GM12801 (cell line): ENCODE data around the gene MYOT.

ENCODE experiments used
- TF ChIP-seq, protein P1 (sequence below): IDR thresholded peaks from one replicate; pipeline ENCODE4 v1.5.1; 2011; ENCODE audit warnings: control low read depth; ENCODE audit not compliant: insufficient read length; ENCODE audit errors: extremely low read depth

MYOT gene, protein sequence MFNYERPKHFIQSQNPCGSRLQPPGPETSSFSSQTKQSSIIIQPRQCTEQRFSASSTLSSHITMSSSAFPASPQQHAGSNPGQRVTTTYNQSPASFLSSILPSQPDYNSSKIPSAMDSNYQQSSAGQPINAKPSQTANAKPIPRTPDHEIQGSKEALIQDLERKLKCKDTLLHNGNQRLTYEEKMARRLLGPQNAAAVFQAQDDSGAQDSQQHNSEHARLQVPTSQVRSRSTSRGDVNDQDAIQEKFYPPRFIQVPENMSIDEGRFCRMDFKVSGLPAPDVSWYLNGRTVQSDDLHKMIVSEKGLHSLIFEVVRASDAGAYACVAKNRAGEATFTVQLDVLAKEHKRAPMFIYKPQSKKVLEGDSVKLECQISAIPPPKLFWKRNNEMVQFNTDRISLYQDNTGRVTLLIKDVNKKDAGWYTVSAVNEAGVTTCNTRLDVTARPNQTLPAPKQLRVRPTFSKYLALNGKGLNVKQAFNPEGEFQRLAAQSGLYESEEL

DNA sequence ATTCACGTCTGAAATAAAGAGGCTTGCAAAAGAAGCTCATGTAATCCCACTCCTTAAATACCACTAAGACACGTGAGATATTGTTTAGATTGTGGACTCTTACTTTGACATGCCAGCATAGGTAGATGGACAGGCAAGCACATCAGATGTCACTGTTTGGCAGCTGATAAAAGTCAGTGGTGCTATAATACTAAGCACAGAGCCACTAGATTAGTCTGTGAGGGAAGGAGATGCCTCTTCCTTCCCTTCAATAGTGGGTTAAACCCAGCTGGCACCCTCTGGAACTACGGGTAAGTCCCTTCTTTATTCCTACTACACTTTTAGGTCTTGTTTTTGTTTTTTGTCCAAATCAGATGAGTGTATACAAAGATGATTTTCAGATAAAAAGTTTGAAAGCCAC is at the start of gene MYOT:
MYOT (plus strand) TSS at position 197 of the 400 bp plus-strand sequence. CDS start 2,792 bp downstream, outside the sequence.
- TF ChIP-seq, protein P1, sequence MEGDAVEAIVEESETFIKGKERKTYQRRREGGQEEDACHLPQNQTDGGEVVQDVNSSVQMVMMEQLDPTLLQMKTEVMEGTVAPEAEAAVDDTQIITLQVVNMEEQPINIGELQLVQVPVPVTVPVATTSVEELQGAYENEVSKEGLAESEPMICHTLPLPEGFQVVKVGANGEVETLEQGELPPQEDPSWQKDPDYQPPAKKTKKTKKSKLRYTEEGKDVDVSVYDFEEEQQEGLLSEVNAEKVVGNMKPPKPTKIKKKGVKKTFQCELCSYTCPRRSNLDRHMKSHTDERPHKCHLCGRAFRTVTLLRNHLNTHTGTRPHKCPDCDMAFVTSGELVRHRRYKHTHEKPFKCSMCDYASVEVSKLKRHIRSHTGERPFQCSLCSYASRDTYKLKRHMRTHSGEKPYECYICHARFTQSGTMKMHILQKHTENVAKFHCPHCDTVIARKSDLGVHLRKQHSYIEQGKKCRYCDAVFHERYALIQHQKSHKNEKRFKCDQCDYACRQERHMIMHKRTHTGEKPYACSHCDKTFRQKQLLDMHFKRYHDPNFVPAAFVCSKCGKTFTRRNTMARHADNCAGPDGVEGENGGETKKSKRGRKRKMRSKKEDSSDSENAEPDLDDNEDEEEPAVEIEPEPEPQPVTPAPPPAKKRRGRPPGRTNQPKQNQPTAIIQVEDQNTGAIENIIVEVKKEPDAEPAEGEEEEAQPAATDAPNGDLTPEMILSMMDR, result no peak

DNA sequence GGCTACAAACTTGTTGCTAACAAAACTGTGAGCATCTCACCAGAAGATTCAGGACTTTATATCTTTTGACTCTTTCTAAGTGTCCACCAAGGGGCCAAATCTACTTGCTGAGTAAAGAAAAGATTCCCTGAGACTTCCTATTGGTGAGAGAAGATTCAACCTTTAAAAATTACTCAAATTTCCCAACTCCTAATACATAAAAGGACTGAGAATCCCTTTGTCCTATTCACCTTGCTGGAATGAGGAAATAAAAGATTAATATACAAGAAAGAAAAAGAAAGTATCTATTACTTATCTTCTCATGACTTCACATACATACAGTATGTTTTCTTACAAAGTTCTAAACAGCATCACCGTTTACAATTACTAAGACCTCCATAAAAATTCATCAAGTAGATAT is 47.9 kb upstream of the MYOT start:
- TF ChIP-seq, protein P1, result no peak

DNA sequence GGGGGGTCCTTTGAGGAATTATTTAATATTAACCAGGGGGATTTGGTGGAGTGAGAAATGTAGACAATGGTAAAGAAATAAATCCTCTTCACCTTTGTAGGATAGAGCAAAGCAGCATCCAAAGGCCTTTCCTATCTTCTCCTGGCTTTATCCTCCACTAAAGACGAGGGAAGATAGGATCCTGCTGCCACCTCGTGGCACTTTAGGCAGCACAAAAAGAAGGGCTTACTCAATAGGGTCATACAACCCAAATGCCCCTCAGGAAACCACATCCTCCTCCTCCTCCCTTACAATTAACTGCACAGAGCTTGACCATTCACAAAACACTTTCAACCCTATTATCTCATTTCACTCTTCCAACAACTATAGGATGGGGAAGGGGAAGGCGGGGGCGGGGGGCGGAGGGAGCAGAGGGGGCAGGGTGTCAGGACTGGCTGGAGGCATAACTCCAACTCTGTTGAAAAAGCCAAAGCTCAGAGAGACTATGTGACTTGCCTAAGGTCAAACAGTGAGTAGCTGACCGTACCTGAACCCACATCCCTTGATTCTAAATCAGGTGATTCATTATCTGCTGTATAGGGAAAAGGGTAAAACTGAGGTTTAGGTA is 45.4 kb upstream of the MYOT start:
- TF ChIP-seq, protein P1, result no peak

DNA sequence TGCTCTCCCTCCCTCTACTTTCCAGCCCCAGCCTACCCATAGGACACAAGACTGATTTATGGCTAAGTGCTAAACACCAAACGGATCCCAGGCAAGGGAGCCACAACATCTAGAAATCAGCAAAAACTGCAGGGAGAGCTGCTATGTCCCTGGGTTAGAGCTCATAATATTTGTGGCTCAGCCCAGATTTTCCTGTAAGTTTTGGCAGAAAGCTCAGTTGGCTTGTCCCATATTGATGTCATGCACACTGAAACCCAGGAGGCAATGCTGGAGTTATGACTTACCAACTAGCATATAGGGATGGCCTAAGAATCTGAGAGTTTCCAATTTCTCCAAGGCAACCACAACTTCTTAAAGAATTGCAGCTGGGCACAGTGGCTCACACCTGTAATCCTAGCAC is 44.7 kb upstream of the MYOT start:
- TF ChIP-seq, protein P1, result no peak

DNA sequence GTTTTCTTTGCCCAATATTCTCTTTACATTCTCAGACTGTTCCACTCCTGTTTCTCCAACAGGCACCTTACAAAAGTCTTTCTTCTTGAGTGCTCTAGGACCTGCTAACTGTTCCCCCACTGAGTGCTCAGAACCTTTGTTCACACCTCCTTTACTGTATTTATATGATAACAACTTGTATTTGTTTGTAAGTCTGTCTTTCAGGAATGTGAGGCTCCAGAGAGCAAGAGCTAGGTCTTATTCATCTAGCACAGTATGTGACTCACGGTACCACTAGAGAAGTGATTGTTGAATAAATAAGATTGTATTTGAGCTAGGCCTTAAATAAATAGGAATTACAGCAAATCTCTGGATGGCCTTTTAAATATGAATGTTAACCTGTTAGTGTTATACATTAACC is 42.5 kb upstream of the MYOT start:
- TF ChIP-seq, protein P1, result no peak

DNA sequence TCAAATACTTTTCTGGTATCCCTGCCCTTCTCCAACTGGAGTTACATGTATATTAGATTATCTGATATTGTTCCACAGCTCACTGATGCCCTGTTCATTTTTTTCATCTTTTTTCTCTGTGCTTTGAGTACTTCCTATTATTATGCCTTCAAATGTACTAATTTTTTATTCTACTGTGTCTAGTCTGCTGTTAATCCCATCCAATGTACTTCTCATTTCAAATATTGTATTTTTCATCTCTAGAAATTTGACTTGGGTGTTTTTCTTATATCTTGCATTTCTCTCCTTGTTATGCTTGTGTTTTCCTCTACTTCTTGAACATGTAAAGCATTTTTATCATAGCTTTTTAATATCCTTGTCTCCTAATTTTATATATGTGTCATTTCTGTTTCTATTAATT is 41.6 kb upstream of the MYOT start:
- TF ChIP-seq, protein P1, result no peak

DNA sequence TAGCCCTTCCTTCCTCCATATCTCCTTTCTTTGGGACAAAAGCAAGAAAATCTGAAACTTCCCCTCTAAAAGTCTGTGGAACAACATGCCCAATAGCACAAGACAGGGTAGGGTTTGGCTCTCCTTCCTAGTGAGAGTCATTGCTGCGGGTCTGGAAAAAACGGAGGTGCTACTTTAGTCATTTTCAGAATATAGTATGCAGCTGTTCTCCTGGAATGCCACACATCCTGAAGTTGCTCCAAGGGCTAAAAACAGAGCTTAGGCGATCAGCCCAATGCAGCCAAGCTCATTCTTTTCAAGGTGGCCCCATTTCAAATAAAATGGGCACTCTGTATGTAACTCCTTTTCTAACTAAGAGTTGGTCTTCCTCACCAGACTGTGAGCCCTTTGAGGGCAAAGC is 39.5 kb upstream of the MYOT start:
- TF ChIP-seq, protein P1, result no peak
